GM19467 (cell line): Measurements from ENCODE around the gene LOXL1.
"Not testable (repeated sequence)": the region's sequence is repeated elsewhere in the genome, so short reads cannot be mapped to it uniquely, and the experiment has no call there.

Experiments
- ATAC-seq: cut with Tn5 transposase; IDR thresholded peaks from one replicate; pipeline ENCODE4 v1.9.1; 2021; ENCODE audit warnings: mild to moderate bottlenecking, moderate library complexity; ENCODE audit not compliant: unreplicated experiment

LOXL1 gene

GRCh38 chr15:73972984-73973682 is 46.9 kb downstream of the LOXL1 start:
- no peak for ATAC-seq

GRCh38 chr15:73973683-73974200 is 47.5 kb downstream of the LOXL1 start:
- not testable (repeated sequence) for ATAC-seq

- ATAC-seq, result not testable (repeated sequence)
Observed at GRCh38 chr15:73975440-73976125, 49.3 kb downstream of the LOXL1 start.

GRCh38 chr15:73978896-73979295 is 52.6 kb downstream of the LOXL1 start:
- ATAC-seq, result no peak

GRCh38 chr15:73979636-73980035 is 53.4 kb downstream of the LOXL1 start:
- ATAC-seq, result no peak

- no peak for ATAC-seq
Observed at GRCh38 chr15:73981761-73982221, 55.5 kb downstream of the LOXL1 start.

- no peak for ATAC-seq
Observed at GRCh38 chr15:73982222-73982962, 56.1 kb downstream of the LOXL1 start.

- ATAC-seq, result no peak
Observed at GRCh38 chr15:73983211-73983727, 57.0 kb downstream of the LOXL1 start.

GRCh38 chr15:73983773-73984172 is 57.5 kb downstream of the LOXL1 start:
- no peak for ATAC-seq

GRCh38 chr15:73984208-73984979 is 58.1 kb downstream of the LOXL1 start:
- ATAC-seq, result no peak

- ATAC-seq, result no peak
Observed at GRCh38 chr15:73985101-73985873, 59.0 kb downstream of the LOXL1 start.

- no peak for ATAC-seq
Observed at GRCh38 chr15:73986055-73986775, 60.0 kb downstream of the LOXL1 start.

- no peak for ATAC-seq
Observed at GRCh38 chr15:73986776-73987056, 60.5 kb downstream of the LOXL1 start.

GRCh38 chr15:73987250-73987649 is 61.0 kb downstream of the LOXL1 start:
- ATAC-seq, result no peak

GRCh38 chr15:73987681-73988444 is 61.6 kb downstream of the LOXL1 start:
- ATAC-seq, result no peak

- no peak for ATAC-seq
Observed at GRCh38 chr15:73988445-73988969, 62.2 kb downstream of the LOXL1 start.

- no peak for ATAC-seq
Observed at GRCh38 chr15:73989001-73989798, 62.9 kb downstream of the LOXL1 start.
